Lower lobe of right lung (tissue), 2 donors: ENCODE results near the gene CENPK. TPM values are rescaled to one million over a fixed set of nuclear protein-coding genes. Genes with fewer than 3 reads are reported as not detected.

ENCODE experiments used
- ATAC-seq, 2 donors: fragments of 200-7000 bp; cut with Tn5 transposase; one replicate each; pipeline ENCODE4 v1.9.1; 2020 to 2022; ENCODE audit warnings: mild to moderate bottlenecking in 2 of 2, moderate library complexity in 2 of 2
- DNase-seq: peaks from one replicate; pipeline ENCODE4 v3.0.0-alpha.2; 2020
- H3K27ac ChIP-seq: fragments of 200-600 bp; one replicate; pipeline ENCODE4 v1.8.0; 2022
- H3K27me3 ChIP-seq: fragments of 200-600 bp; one replicate; pipeline ENCODE4 v1.8.0; 2022; ENCODE audit warnings: low read depth
- H3K36me3 ChIP-seq: fragments of 200-600 bp; one replicate; pipeline ENCODE4 v1.8.0; 2022; ENCODE audit warnings: mild to moderate bottlenecking
- H3K4me1 ChIP-seq: fragments of 200-600 bp; one replicate; pipeline ENCODE4 v1.8.0; 2022
- H3K4me3 ChIP-seq: fragments of 200-600 bp; one replicate; pipeline ENCODE4 v1.8.0; 2022; ENCODE audit warnings: mild to moderate bottlenecking
- H3K9me3 ChIP-seq: fragments of 200-600 bp; one replicate; pipeline ENCODE4 v1.8.0; 2022
- CTCF ChIP-seq: fragments of 200-600 bp; IDR thresholded peaks from one replicate; pipeline ENCODE4 v1.8.0; 2022; ENCODE audit warnings: antibody characterized with exemption, mild to moderate bottlenecking
- intact Hi-C: fragments of 100-400 bp; cut with DNase I; formaldehyde crosslinking; loops from one replicate; pipeline ENCODE4 v1.11.0; 2022
- total RNA-seq: library from RNA; stranded (reverse); fragmentation: NEBNext Ultra II Directional; extraction: Animal tissue kit (Norgen Biotek cat#: 25700); gene quantifications from one replicate; pipeline ENCODE4 v1.2.1, GENCODE V29; 2021
- donor health status: DM: no; HTN: yes; CAD: no; lungs with severe emphysema.

Gene CENPK
- total RNA-seq, 1 donor from 2014 or later: 2.9 TPM

DNA sequence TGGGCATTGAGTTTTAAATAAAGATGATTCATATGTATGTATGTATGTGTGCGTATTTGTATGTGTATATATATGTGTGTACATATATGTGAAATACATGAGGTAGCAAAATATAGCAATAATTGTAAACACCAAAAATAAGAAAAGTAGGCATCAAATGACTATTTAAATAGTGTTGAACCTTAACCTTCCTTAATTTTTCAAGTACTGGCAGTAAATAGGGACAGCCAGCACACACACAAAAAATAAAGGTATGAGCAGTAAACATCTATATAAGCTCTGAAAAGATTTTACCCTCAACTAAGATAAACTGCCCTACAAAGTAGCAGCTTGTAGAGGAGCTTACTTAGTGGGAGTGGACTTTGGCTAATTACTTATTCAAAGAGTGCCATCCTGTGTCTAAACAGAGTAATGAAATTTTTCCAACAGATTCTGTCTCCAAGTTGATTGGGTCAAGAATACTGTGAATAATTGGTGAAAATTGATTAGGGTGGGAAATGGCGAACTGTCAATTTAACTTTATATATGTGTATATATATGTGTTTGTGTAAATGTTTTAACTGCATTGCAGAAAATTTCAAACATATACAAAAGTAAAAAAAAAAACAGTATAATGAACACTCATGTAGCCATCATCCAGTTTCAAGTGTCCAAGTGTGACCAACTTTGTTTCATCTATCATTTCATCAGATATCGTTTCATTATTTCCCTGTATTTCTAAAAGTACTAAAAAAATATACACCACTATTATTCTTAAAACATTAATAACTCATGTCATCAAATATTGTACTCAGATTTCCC lies 79.2 kb downstream of the CENPK start:
- H3K27ac ChIP-seq: peak overlapping the region; percentile 76
- DNase-seq (no peak), ATAC-seq (peak; percentile 79 to 80)
- H3K9me3 ChIP-seq: no peaks in the 10 kb centered on the region
- no peaks in the 10 kb centered on the region for H3K27me3 ChIP-seq
- TF ChIP-seq CTCF: peak; percentile 57
- peaks cover 18% of the 10 kb centered on the region for H3K4me1 ChIP-seq
- H3K4me3 ChIP-seq: peak overlapping the region; percentile 60
- H3K36me3 ChIP-seq: no peaks in the 10 kb centered on the region
- intact Hi-C loops: loop anchor here (10.0 kb wide), 1 partner anchor 669 kb away; no protein-coding TSS in a partner anchor

DNA sequence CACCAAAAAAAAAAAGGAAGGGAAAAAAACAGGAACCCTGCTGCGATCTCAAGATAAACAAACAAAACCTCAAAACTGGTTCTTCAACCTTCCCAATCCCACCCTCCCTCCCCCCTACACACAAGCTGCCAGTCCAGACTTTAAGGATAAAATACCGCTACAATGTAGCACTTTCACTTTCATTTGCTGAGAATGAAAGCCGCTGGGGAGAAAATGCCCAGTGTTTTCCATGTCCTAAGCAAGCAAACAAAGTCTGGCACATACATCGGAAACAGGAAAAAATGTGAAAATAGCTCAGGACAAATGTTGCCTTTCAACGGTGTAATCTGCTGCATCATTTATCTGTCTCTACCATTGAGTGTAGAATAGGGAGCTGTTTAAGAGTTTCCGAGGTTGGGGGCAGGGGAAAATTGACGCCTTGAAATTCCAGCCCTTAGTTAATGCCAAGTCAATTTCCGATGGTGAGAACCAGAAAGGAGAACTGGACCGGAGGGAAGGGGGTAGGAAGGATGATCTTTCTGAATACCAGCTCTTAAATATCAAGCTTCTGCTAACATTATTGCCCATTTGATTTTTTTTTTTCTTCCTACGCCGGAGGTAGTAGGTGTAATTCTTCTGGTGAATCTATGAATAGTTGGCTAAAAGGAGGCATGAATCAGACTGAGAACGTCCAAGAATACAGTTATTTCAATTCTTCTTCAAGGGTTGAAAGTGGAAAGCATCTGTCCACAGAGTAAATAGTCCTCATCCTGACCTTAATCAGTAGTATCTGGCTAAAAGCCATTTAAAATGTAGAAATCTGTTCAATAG lies 80.0 kb downstream of the CENPK start:
- peaks cover 18% of the 10 kb centered on the region for H3K4me1 ChIP-seq
- ATAC-seq: peak; percentile 69 to 84
- H3K4me3 ChIP-seq: peak overlapping the region; percentile 60
- peak overlapping the region; percentile 76 for H3K27ac ChIP-seq
- TF ChIP-seq CTCF: no peak
- no peaks in the 10 kb centered on the region for H3K9me3 ChIP-seq
- no peak for DNase-seq
- no peaks in the 10 kb centered on the region for H3K27me3 ChIP-seq
- intact Hi-C loops: loop anchor here (10.0 kb wide), 1 partner anchor 668 kb away; no protein-coding TSS in a partner anchor
- H3K36me3 ChIP-seq: no peaks in the 10 kb centered on the region

- ATAC-seq (peak in 1 of 2 donors; percentile 28), DNase-seq (no peak)
- Histone ChIP-seq H3K27me3 (no peaks in the 10 kb centered on the region), H3K27ac (peak overlapping the region; percentile 76), H3K36me3 (no peaks in the 10 kb centered on the region), H3K9me3 (no peaks in the 10 kb centered on the region), H3K4me3 (peak overlapping the region; percentile 60), H3K4me1 (peaks cover 18% of the 10 kb centered on the region)
- intact Hi-C loops: loop anchor here (10.0 kb wide), 1 partner anchor 668 kb away; no protein-coding TSS in a partner anchor
- no peak for TF ChIP-seq CTCF
These were observed 80.7 kb downstream of the CENPK start for GRCh38 chr5:65482296-65482735.

- H3K27ac ChIP-seq: peak within 1 kb of the TSS; percentile 76
- intact Hi-C loops: loop anchor here (10.0 kb wide), 1 partner anchor 667 kb away; no protein-coding TSS in a partner anchor
These were observed 81.2 kb downstream of the CENPK start, which contains the start of gene ADAMTS6 for GRCh38 chr5:65481635-65482295. Gene ADAMTS6 (minus strand): TSS chr5:65481920. CDS start chr5:65473673, 8,247 bp downstream.

More at GRCh38 chr5:65481635-65482295, 81.2 kb downstream of the CENPK start, which contains the start of gene ADAMTS6:
- TF ChIP-seq CTCF: no peak
- no peaks in the 10 kb centered on the region for H3K27me3 ChIP-seq
- no peaks in the 10 kb centered on the region for H3K36me3 ChIP-seq
- H3K4me3 ChIP-seq: peak within 1 kb of the TSS; percentile 60
- peak; percentile 93 for ATAC-seq
- peak; percentile 87 for DNase-seq
- H3K4me1 ChIP-seq: peaks cover 18% of the 10 kb centered on the region
- no peaks in the 10 kb centered on the region for H3K9me3 ChIP-seq
